HG02678 (cell line): ENCODE data around the gene RABGAP1L.

ENCODE experiments used
- ATAC-seq: cut with Tn5 transposase; IDR thresholded peaks from one replicate; pipeline ENCODE4 v1.9.1; 2021; ENCODE audit warnings: mild to moderate bottlenecking, moderate library complexity; ENCODE audit not compliant: unreplicated experiment

The RABGAP1L gene

GRCh38 chr1:174954073-174954460 is 794.7 kb downstream of the RABGAP1L start:
- peak; percentile 19 for ATAC-seq

- ATAC-seq = no peak
Observed at GRCh38 chr1:174954671-174955669, 795.6 kb downstream of the RABGAP1L start.

GRCh38 chr1:174956086-174956485 is 796.8 kb downstream of the RABGAP1L start:
- no peak for ATAC-seq

- no peak for ATAC-seq
Observed at GRCh38 chr1:174956976-174957375, 797.7 kb downstream of the RABGAP1L start.

- no peak for ATAC-seq
Observed at GRCh38 chr1:174957829-174958228, 798.5 kb downstream of the RABGAP1L start.

GRCh38 chr1:174958396-174958795 is 799.1 kb downstream of the RABGAP1L start:
- ATAC-seq = no peak

- no peak for ATAC-seq
Observed at GRCh38 chr1:174960362-174960761, 801.0 kb downstream of the RABGAP1L start.

GRCh38 chr1:174963529-174964125 is 804.3 kb downstream of the RABGAP1L start:
- ATAC-seq = no peak

GRCh38 chr1:174964261-174964971 is 805.1 kb downstream of the RABGAP1L start:
- no peak for ATAC-seq

GRCh38 chr1:174964972-174965361 is 805.6 kb downstream of the RABGAP1L start:
- no peak for ATAC-seq

GRCh38 chr1:174965362-174966007 is 806.2 kb downstream of the RABGAP1L start:
- no peak for ATAC-seq

GRCh38 chr1:174966008-174966572 is 806.8 kb downstream of the RABGAP1L start:
- no peak for ATAC-seq

- ATAC-seq = no peak
Observed at GRCh38 chr1:174967845-174968705, 808.8 kb downstream of the RABGAP1L start.

- peak; percentile 78 for ATAC-seq
Observed at GRCh38 chr1:174968750-174969244, 809.5 kb downstream of the RABGAP1L start.

GRCh38 chr1:174969977-174970376 is 810.7 kb downstream of the RABGAP1L start:
- peak; percentile 34 for ATAC-seq

- ATAC-seq = no peak
Observed at GRCh38 chr1:174971466-174971865, 812.1 kb downstream of the RABGAP1L start.

- no peak for ATAC-seq
Observed at GRCh38 chr1:174971902-174972301, 812.6 kb downstream of the RABGAP1L start.

GRCh38 chr1:174974711-174975119 is 815.4 kb downstream of the RABGAP1L start:
- no peak for ATAC-seq

- no peak for ATAC-seq
Observed at GRCh38 chr1:174975764-174976163, 816.4 kb downstream of the RABGAP1L start.
